ENCODE measurements around the gene LDLRAP1. TPM values are rescaled to one million over a fixed set of nuclear protein-coding genes. Genes with fewer than 3 reads are reported as not detected.

The LDLRAP1 gene
- 7.0 TPM for total RNA-seq

GRCh38 chr1:25543425-25544242 lies at the start of gene LDLRAP1:
LDLRAP1 (plus strand) TSS chr1:25543606; CDS start chr1:25543699, 93 bp downstream.

GRCh38 chr1:25616095-25616986 lies 72.9 kb downstream of the LDLRAP1 start, which contains the start of gene MAN1C1:
MAN1C1 (plus strand) TSS chr1:25616791; CDS start chr1:25617798, 1,007 bp downstream.

Other genes with a start within 250 kb of the LDLRAP1 start
- gene TMEM50A, start 205.3 kb upstream of the LDLRAP1 start, total RNA-seq: 80.1 TPM
- gene RHCE, start 122.8 kb upstream of the LDLRAP1 start, total RNA-seq: 2.9 TPM
- 33.5 TPM for gene MACO1, start 112.7 kb upstream of the LDLRAP1 start, total RNA-seq
- gene MAN1C1, start 73.2 kb downstream of the LDLRAP1 start, total RNA-seq: 29.9 TPM